Endothelial cell of hepatic sinusoid (primary cell): ENCODE results near the gene NSF.
"Not testable (repeated sequence)": the region's sequence is repeated elsewhere in the genome, so short reads cannot be mapped to it uniquely, and the experiment has no call there.

ENCODE experiments used
- in situ Hi-C: cut with HindIII; loops from 2 replicates; pipeline ENCODE4 v1.10.0; 2017; ENCODE audit warnings: low sequenced_read_pairs

Gene NSF

DNA sequence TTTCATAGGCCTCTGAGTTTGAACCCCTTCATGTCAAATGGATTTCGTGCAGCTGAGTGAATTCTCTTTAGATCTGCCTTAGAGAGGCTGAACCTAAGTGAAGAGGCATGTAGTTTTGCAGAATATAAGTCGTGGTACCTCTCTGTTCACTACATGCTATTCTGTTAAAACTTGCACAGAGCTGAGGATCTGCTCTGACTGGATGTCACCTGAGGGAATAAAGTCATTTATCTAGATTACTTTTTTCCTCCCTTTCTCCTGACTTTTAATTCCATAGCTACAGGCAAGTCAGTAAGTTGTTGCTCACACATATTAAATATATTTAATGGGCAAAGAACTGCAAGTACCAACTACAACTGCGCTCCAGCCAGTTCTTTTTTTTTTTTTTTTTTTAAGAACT lies 163.3 kb downstream of the NSF start:
- in situ Hi-C loops = no loop called here

DNA sequence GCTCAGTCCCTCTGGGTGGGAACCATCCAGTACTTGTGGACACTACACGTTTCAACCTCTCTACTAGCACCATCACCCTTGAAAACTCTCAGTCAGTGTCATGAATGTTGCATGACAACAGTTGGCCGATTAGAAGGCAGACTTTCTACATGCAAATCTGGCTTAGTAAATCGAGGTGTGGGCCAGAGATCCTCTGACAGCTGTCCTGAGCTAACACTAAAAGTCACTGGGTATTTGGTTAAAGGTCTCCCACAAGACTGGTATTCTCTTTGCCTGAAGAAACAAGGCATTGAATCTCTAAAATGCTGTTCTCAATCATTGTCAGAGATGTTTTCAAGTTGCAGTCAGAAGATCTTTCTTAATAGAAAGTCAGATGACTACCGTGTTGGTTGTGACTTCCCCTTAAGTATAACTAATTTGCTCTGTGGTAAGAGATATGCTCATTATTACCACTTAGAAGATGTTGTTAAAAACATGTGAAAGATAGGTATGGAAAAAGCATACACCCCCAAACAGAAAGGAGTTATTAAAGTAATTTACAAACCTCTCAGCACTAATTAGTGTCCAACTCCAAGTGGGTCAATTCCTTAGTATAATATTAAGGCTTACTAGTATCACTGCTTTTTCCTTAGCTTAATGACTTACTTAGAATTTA lies 165.7 kb downstream of the NSF start:
- in situ Hi-C loops = no loop called here

DNA sequence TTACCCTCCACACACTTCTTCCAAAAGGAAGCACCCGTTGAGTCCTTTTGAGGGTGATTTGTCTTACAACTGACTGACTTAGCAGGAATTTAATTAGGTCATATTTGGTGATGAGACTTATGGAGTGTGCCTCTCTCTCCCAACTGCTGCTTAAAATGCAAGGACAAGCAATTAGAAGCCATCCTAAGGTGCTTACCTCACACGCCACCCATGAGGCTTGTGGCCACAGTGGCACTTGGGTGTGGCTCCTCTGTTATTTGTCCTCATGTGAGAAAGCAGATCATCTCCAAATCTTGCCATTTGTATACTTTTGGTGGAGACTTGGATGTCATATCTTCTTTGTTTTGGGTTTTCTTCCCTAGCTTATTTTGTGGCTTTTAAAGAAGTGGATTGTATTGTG lies 166.4 kb downstream of the NSF start:
- in situ Hi-C loops = no loop called here

DNA sequence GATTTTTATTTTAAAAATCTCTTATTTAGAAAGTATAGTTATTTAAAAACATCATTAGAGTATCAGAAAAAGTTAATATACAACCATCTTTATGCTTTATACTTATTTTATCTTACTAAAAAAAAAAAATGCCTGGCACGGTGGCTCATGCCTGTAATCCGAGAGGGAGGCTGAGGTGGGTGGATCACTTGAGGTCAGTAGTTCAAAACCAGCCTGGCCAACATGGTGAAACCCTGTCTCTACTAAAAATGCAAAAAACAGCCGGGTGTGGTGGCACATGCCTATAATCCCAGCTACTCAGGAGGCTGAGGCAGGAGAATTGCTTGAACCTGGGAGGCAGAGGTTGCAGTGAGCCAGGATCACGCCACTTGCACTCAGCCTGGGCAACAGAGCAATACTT lies 167.1 kb downstream of the NSF start:
- in situ Hi-C loops = not testable (repeated sequence)

GRCh38 chr17:46758614-46759013 lies 168.1 kb downstream of the NSF start:
- in situ Hi-C loops = no loop called here

DNA sequence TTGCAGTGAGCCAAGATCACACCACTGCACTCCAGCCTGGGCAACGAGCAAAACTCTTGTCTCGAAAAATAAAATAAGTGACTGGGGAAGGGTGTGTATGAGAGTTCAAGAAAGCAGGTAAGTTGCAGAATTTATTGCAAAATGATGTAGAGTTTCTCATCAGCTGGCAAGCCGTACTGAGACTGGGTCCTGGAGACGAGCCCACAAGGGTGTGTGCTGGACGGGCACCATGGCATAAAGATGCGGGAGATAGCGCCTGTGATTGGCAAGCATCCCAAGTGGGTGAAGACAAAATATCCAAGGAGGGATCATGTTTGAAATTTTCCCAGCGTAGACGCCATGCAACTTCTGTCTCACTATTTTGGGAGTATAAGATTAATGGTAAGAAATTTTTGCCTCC lies 168.7 kb downstream of the NSF start:
- in situ Hi-C loops = no loop called here

- in situ Hi-C loops = no loop called here
Observed at GRCh38 chr17:46763416-46763815, 172.9 kb downstream of the NSF start.

GRCh38 chr17:46764000-46764708 lies 173.7 kb downstream of the NSF start:
- in situ Hi-C loops = no loop called here

GRCh38 chr17:46764709-46765401 lies 174.4 kb downstream of the NSF start:
- in situ Hi-C loops = no loop called here

- in situ Hi-C loops = no loop called here
Observed at GRCh38 chr17:46765453-46765852, 175.0 kb downstream of the NSF start.

DNA sequence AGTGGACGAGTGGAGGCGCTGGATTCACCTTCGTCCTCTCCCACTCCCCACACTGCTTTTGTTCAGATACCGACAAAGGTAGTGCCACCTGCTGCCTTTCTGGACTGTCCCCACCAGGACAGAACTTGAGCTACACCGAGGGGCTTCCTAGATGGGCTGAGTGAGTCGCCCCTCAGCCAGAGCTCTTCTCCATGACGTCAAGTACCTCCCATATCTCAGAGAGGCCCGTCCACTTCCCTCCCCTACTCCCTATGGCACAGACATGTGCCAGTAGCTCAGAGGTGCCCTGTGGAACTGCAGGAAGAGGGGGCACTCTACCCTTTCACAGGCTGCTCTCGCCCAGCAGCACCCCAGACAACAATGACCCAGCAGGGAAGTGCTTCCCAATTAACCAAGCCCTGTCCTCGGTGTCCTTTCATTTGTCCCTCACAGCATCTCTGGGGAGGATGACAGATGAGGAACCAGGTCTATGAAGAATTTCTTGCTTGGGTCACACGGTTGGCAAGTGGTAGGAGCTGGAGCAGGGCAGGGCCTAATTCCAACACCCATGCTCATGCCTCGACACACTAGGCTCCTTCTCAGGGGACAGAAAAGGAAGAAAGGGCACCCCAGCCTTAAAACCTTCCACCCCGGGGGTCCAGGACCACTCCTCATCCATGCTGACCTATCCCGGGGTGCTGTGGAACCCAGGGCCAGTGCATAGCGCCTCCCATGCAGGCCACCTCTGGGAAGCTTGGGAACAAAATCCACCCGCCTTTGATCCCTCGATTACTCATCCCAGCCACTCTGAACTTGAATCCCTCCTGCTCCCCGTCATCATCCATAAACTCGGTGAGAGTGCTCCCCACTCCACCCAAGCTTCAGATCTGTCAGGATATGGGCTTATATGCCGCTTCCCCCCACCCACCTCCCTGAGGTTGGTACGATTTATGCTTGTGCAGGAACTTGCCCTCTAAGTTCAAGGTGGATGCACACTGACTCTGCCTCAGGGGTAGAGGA lies 176.3 kb downstream of the NSF start:
- in situ Hi-C loops = no loop called here

GRCh38 chr17:46768540-46768870 lies 178.0 kb downstream of the NSF start:
- in situ Hi-C loops = no loop called here

DNA sequence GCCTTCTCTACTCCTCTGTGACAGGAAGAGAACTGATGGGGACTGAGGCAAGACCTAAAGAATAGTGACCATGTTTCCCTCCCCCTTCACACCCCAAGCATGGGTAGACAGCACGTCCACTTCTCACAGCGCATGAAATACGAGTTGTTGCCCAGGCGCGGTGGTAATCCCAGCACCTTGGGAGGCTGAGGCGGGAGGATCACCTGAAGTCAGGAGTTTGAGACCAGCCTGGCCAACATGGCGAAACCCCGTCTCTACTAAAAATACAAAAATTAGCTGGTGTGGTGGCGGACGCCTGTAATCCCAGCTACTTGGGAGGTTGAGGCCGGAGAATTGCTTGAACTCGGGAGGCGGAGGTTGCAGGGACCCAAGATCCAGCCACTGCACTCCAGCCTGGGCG lies 178.4 kb downstream of the NSF start:
- in situ Hi-C loops = not testable (repeated sequence)

DNA sequence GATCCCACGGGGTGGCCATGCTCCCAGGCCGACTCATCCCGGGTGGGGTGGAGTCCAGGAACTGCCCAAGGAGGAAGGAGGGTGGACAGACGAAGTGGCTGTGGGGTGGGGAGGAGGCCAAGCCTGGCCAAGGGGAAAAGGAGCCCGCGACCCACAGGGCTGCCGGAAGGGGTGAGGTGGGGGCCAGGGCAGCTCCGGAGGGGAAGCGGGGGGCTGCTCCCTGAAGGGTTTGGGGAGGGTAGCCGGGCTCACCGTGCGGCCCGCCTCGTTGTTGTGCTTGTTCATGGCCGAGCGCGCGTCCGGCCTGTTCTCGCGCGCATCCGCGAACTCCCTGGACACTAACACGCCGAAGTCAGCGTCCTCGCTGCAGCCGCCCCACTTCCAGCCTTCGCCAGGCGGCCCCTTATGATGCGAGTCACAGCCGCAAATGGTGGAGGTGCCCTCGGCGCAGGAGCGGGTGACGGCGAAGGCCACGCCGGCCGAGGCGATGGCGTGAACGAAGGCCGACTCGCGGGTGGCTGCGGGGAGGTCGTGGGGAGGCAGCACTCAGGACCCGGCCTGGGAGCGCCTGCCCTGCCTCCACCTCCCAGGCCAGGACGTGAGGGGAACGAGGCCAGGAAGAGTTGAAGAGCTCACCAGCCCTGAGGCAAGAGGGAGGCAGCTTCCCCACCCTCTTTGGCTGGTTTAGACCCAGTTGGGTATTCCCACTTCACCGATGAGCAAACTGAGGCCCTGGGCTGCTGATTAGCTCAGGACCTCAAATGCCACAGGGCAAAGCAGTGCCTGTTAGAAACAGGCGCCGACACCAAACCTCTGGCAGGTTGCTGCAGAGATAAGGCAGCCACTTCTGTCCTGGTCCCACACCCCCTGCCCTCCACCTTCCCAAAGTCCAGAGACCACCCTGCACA lies 179.3 kb downstream of the NSF start:
- in situ Hi-C loops = no loop called here

GRCh38 chr17:46770439-46770817 lies 180.0 kb downstream of the NSF start:
- in situ Hi-C loops = no loop called here

DNA sequence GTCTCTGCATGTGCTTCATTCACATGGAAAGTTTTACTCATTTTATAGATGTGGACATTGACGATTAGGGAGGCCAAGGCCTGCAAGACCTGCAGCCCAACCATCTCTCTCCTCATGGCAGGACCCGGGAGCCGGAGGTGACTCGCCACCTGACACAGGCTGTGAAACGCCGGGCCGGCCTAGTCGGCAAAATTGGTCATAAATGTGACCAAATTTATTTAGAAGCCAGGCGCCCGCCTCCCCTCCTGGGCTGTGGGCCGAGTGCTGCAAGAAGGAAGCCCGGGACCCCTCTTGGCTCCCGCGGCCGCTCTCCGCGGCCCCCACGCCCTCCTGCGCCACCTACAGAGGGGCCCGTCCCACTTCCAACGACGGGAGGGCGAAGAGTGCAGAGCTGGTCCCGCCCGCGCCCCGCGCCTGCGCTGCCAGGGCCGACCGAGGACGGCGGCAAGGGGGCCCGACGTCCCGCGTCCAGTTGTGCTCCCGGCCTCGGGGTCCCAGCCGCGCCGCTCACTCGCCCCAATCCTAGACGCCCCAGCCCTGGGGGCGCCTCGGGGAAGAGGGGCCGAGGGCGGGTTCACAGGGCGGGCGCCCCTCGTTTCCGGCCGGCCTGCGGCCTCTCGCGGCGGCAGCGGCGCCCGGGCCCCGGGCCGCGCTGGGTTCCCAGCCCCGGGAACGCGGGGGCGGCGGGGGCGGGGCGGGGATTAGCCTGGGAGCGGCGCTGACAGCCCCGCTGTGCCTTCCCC lies 180.5 kb downstream of the NSF start:
- in situ Hi-C loops = no loop called here

DNA sequence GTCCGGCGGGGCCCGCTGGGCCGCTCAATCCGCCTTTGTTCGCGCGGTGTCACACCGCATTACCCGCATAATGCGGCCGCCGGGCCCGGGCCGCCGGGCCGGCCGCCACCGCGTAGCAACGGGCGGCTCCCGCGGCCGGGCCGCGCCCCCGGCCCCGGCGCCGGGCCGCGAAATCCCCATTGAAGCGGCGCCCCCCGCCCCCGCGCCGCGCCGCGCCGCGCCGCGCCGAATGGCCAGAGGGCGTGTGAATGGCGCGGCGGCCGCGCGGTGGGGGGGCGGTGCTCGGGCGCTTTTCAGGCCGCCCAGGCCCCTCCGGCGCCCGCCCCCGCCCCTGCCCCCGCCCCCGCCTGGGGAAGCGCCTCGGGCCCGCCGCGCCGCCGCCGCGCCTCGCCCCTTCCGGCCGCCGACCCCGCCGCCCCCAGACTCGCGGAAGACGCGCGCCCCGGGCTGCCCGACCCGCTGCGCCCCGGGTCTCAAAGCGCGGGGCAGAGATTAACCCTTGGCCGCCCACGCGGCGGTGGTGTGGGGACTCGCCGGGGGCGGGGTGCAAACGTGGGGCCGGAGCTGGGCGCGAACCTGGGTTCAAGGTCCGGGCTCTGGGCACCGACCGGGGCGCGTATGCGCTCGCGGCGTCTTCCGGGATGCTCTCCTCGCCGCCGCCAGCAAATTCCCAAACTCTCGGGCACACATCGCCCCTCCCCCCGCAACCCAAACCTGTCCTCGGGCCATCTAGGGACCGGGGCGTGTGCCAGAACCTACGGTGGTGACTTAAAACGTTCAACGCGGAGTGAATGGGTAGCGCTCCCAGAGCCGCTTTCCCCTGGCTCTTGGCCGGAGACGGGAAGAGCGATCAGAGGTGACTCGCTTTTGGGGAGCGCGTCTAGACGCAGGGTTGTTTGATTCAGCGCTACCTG lies 181.3 kb downstream of the NSF start:
- in situ Hi-C loops = no loop called here

GRCh38 chr17:46772475-46773220 lies 182.2 kb downstream of the NSF start:
- in situ Hi-C loops = no loop called here
